ENCODE data around the gene FANCI. TPM values are rescaled to one million over a fixed set of nuclear protein-coding genes. Genes with fewer than 3 reads are reported as not detected.

FANCI gene
- total and polyA plus RNA-seq, 7 donors: 2.0 to 16.0 (median 2.8) TPM

DNA sequence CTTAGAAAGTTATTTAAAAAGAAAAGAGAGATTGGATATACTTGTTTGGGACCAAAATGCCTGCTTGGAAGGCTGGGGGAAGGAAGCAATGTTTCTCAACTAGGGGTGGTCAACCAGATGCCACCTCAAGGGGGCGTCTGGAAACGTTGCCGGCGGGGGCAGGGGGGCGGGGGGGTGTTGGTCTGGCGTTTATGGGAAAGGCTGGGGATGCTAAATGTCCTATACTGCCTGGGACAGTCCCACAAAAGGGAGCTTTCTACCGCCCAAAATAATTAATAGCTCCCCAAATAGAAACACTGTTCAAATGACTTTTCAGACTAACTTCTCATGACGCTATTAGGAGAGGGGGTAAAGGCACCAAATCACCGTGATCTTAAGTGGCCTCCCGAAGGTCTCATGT, 88.7 kb downstream of the FANCI start:
- Histone ChIP-seq H3K4me3 (peak overlapping the region in 2 of 4 donors; percentile 84 to 98), H3K9me3 (no peaks in the 10 kb centered on the region), H3K4me1 (peaks cover 0 to 58% (median 49%) of the 10 kb centered on the region in 4 donors), H3K27ac (no peak overlapping the region), H3K36me3 (peaks cover 29 to 60% (median 48%) of the 10 kb centered on the region in 4 donors), H3K27me3 (no peaks in the 10 kb centered on the region)
- TF ChIP-seq POLR2AphosphoS5 (IDR thresholded peaks at IDR 0.05) (no peak), EP300 (IDR thresholded peaks at IDR 0.05) (no peak), POLR2A (IDR thresholded peaks at IDR 0.05) (no peak)
- TF ChIP-seq, protein P1, sequence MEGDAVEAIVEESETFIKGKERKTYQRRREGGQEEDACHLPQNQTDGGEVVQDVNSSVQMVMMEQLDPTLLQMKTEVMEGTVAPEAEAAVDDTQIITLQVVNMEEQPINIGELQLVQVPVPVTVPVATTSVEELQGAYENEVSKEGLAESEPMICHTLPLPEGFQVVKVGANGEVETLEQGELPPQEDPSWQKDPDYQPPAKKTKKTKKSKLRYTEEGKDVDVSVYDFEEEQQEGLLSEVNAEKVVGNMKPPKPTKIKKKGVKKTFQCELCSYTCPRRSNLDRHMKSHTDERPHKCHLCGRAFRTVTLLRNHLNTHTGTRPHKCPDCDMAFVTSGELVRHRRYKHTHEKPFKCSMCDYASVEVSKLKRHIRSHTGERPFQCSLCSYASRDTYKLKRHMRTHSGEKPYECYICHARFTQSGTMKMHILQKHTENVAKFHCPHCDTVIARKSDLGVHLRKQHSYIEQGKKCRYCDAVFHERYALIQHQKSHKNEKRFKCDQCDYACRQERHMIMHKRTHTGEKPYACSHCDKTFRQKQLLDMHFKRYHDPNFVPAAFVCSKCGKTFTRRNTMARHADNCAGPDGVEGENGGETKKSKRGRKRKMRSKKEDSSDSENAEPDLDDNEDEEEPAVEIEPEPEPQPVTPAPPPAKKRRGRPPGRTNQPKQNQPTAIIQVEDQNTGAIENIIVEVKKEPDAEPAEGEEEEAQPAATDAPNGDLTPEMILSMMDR (IDR thresholded peaks at IDR 0.05): peak in 1 of 4 experiments; percentile 13
- WGBS, 2 donors: 29% methylated on average over 10 of the region's 10 CpGs
- intact Hi-C loops (cut with DNase I): loop anchor here (10.0 kb wide), 1 partner anchor 242 kb away; the partner anchor contains the start of gene TICRR
- no peak for DNase-seq

DNA sequence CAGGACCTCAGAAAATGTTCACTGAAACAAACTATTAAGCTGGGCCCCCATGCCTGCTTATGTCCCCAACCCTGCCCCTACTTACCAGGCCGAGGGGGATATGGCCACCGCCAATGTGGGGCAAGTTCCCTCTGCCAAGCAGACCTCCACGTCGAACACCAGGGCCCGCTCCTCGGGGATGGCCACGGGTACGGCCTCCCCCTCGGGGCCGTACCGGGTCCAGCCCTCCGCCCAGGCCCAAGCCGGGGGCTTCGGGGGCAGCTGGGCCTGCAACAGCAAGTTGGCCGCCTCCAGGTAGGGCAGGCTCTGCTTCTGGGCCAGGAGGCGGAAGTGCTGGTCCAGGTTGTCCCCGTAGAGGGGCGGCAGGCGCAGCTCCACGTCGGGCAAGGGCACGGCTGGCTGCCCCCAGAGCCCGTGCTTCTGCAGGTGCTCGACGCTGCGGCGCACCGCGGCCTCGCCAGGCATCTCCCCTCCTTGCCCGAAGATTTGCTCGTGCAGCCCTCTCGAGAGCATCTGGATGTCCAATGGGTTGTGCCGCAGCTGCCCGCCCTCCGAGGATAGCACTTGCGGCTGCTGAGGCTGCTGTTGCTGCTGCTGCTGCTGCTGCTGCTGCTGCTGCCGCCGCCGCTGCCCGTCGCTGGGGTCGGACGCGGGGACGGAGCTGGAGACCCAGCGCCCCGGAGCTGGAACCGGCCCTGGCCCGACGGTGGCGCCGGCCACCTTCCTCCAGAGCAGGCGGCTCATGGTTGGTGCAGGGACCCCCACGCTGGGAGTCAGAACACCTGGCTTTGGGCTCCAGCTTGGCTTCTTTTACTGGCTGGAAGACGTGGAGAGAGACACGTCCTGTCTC, 89.5 kb downstream of the FANCI start:
- peak overlapping the region in 3 of 4 donors; percentile 86 to 94 (median 94) for H3K27ac ChIP-seq
- no peaks in the 10 kb centered on the region for H3K9me3 ChIP-seq
- intact Hi-C loops (cut with DNase I): loop anchor here (10.0 kb wide), 1 partner anchor 242 kb away; the partner anchor contains the start of gene TICRR
- peaks cover 28 to 52% (median 40%) of the 10 kb centered on the region in 4 donors for H3K36me3 ChIP-seq
- 89 to 91% methylated on average over 57 of the region's 57 CpGs for WGBS, 2 donors
- peaks cover 0 to 57% (median 49%) of the 10 kb centered on the region in 4 donors for H3K4me1 ChIP-seq
- no peaks in the 10 kb centered on the region for H3K27me3 ChIP-seq
- DNase-seq: peak; percentile 61
- TF ChIP-seq, protein P1 (IDR thresholded peaks at IDR 0.05): no peak
- TF ChIP-seq EP300 (IDR thresholded peaks at IDR 0.05): no peak
- TF ChIP-seq POLR2AphosphoS5 (IDR thresholded peaks at IDR 0.05): no peak
- no peak for TF ChIP-seq POLR2A (IDR thresholded peaks at IDR 0.05)
- peak overlapping the region; percentile 61 to 98 (median 85) for H3K4me3 ChIP-seq

DNA sequence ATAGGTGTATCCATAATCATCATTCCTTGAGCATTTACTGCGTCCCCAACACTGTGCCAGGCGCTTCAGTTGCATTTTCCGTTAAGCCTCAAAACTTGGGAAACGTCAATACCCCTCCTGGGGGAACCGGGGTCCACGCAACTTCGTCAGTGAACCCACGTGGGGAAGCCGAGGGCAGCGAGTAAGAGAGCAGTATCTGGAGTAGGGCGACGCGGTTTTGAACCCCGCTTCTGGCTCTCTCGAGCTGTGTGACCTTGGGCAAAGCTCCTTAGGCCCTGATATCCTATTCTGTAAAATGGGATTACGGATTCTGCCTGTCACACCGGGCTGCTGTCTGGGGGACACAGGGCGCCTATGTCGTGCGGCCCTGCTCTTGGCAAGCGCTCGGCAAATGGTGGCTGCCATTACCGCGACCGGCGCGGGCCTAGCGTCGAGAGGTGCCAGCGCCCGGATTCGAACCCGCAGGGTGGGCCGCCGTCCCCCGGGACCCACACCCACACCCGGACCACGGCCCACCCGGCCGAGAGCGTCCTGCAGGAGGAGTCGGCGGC, 90.3 kb downstream of the FANCI start:
- intact Hi-C loops (cut with DNase I): loop anchor here (10.0 kb wide), 1 partner anchor 241 kb away; the partner anchor contains the start of gene TICRR
- Histone ChIP-seq H3K36me3 (peaks cover 20 to 44% (median 32%) of the 10 kb centered on the region in 4 donors), H3K27ac (peak overlapping the region; percentile 86 to 94 (median 94)), H3K9me3 (no peaks in the 10 kb centered on the region), H3K4me3 (peak overlapping the region; percentile 61 to 98 (median 85)), H3K4me1 (peaks cover 0 to 53% (median 49%) of the 10 kb centered on the region in 4 donors), H3K27me3 (no peaks in the 10 kb centered on the region)
- 1 to 2% methylated on average over 43 of the region's 43 CpGs for WGBS, 2 donors
- TF ChIP-seq EP300 (IDR thresholded peaks at IDR 0.05) (no peak), POLR2AphosphoS5 (IDR thresholded peaks at IDR 0.05) (no peak), POLR2A (IDR thresholded peaks at IDR 0.05) (no peak)
- peak; percentile 66 for DNase-seq

DNA sequence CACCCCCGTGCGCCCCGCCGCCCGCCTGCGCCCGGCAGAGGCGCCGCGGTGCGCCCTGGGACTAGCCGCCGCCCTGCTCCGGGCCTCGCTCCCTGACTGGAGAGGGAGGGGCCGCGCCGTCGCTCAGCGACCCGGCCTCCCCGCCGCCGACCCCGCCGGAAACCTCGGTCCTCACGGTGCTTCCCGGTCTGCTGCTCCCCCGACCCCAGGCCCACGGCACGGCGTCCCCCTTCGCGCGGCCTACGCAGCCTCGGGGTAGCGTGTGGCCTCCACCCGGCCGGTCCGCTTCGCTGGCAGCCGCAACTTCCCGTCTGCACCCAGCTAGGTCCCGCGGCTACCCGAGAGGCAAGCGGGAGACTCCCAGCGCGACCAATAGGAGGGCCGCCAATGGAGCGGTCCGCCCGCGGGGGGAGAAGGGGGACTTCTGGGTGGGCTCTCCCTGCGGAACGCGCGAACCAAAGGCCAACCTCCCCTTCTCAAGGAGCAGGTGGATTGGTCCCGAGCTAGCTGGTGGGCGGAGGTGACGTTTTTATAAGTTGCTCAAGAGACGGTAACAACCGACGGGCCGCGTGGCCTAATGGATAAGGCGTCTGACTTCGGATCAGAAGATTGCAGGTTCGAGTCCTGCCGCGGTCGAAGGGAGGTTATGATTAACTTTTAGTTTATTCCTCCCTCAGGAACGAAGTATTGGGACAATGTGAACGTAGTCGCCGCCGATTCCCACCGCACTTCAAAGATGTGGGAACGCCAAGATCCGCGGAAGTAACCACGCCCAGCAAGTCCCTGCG, 90.9 kb downstream of the FANCI start, which contains the start of gene POLG:
Gene POLG, minus strand, starts transcription at position 315 of the 788 bp plus-strand sequence. CDS start 1,070 bp downstream, outside the sequence.
- Histone ChIP-seq H3K4me3 (peak within 1 kb of the TSS; percentile 61 to 98 (median 85)), H3K4me1 (peaks cover 0 to 51% (median 47%) of the 10 kb centered on the region in 4 donors), H3K27me3 (no peaks in the 10 kb centered on the region), H3K9me3 (no peaks in the 10 kb centered on the region), H3K27ac (peak within 1 kb of the TSS; percentile 86 to 94 (median 94)), H3K36me3 (peaks cover 16 to 38% (median 25%) of the 10 kb centered on the region in 4 donors)
- WGBS, 2 donors: 0 to 1% methylated on average over 85 of the region's 85 CpGs
- DNase-seq: peak; percentile 100
- peak; percentile 92 to 97 (median 94) for TF ChIP-seq POLR2AphosphoS5 (IDR thresholded peaks at IDR 0.05)
- peak; percentile 84 to 92 for TF ChIP-seq POLR2A (IDR thresholded peaks at IDR 0.05)
- TF ChIP-seq, protein P1 (IDR thresholded peaks at IDR 0.05): no peak
- intact Hi-C loops (cut with DNase I): loop anchor here (1.0 to 10.0 kb wide), 2 partner anchors 91 to 240 kb away; partner anchors contain the start of genes FANCI and TICRR

Data from sigmoid colon (tissue), 7 donors.